IPS DF 4.7 (cell line): ENCODE data around the gene CMC2.

Experiments
- DNase-seq: peaks from one replicate; pipeline ENCODE4 v3.0.0-alpha.2; 2013; ENCODE audit warnings: low spot score; ENCODE audit errors: extremely low read depth

Gene CMC2

DNA sequence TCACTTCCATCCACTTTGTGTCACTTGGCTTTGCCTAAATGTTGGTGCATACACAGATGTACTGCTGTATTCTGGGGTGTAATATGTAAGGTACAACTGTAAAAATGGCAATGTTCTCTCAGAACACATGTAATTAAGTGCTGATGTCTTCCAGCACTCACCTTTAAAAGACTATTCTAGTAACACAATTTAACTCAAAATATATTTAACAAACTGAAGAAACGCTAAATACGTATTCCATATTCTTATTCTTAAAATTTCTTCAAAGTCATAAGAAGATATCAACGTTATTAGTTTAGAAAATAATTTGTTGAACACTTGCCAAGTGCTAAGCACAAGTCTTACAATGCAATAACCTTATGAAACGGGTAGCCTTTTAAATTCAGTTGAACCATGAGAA is 3.6 kb downstream of the CMC2 start:
- DNase-seq = no peak

DNA sequence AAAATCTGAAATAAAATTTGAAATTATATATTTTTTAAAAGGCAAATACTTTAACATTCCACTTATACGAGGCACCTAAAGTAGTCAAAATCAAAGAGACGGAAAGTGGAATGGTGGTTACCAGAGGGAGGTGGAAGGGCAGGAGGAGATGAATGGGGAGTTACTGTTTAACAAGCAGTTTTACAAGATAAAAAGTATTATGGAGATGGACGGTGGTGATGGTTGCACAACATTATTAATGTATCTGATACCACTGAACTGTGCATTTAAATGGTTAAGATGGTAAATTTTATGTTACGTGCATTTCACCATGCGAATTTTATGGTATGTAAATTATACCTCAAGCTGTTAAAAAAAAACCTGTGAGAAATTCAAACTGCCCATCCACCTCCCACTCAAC is 5.4 kb downstream of the CMC2 start:
- DNase-seq = no peak

DNA sequence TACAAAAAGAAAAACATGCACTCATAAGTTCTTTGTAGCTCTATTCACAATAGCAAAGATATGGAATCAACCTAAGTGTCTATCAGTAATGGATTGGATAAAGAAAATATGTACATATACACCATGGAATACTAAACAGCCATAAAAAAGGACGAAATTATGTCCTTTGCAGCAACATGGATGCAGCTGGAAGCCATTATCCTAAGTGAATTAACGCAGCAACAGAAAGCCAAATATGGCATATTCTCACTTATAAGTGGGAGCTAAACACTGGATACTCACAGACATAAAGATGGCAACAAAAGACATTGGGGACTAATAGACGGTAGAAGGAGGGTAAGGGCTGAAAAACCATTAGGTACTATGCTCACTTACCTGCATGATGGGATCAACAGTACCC is 5.8 kb downstream of the CMC2 start:
- DNase-seq = no peak

DNA sequence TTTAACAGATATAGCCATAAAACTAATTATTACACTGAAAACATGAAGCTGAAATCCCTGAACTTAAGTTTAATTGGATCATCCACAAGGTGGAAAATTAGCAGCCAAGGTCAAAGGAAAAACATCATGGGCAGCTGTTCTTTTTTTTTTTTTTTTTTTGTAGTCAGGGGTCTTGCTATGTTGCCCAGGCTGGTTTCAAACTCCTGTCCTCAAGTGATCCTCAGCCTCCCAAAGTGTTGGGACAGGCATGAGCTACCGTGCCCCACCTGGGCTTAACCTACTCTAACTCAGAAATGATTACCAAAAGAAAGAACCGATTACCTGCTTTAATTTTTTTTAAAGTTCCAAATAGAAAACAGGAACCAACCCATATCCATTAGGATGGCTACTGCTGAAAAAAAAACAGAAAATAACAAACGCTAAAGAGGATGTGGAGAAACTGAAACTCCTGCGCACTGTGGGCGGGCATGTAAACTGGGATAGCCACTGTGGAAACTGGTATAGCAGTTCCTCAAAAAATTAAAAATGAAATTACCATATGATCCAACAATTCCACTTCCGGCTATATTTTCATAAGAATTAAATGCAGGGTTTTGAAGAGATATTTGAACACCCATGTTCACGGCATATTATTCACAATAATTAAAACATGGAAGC is 8.6 kb downstream of the CMC2 start:
- DNase-seq = no peak

DNA sequence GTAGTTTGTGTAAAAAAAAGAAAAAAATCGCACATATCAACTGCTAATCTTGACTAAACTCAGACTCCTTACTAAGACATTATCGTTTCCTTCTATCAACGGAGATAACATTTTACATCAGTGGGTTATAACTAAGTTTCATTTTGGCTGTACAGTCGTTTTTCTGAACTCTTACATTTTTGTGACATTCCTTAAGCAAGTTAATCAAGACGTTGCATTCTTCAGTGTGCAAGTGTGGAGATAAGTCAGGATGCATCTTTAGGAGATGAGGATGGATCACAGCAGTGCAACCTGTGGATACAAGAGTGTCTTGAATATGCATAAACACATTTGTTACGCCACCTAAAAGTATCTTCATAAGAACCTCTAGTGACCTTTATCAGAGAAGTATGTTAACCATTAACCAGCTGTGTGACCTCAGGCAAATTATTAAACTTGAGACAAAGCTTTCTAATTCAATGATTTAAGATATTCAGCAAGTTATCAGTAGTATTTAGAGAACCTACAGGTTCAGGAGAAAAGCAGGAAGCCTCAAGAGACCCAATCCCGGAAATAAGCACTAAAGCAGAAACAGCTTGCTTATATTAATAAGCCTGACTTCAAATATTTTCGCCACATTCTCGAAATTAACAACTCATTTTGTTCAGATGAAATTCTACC is 9.4 kb downstream of the CMC2 start:
- DNase-seq = no peak

DNA sequence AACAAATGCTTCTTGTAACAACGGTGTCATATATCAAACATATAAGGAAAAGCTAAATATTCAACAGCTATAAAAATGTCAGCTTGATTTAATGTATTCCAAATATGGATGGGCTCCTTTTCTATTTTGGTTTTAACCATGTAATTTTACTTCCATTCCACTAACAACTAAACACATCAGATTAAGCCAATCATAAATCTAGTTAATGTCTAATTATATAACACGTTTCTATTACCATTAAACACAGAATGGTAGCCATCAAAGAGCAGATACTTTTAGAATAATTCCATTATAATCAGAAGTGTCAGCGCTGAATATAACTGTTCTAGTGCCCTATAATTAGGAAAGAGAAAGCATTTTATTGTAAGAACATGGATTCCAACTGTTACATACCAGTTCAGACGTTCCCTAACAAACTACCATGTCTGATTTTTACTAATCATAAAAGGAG is 10.0 kb downstream of the CMC2 start:
- no peak for DNase-seq

DNA sequence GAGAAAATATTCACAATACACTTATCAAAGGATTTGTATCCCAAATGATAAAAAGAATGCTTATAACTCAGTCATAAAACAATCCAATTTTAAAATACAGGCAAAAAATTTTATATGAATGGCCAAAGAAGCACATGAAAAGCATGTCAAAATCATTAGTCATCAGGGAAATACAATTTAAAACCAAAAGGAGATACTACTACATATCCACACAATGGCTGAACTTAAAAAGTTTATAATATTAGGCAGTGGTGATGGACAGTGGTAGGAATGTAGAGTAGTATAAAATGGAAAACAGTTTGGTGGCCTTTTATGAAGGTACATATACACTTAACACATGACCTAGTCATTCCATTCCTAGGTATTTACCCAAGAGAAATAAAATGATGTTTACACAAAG is 12.2 kb downstream of the CMC2 start:
- DNase-seq = no peak

DNA sequence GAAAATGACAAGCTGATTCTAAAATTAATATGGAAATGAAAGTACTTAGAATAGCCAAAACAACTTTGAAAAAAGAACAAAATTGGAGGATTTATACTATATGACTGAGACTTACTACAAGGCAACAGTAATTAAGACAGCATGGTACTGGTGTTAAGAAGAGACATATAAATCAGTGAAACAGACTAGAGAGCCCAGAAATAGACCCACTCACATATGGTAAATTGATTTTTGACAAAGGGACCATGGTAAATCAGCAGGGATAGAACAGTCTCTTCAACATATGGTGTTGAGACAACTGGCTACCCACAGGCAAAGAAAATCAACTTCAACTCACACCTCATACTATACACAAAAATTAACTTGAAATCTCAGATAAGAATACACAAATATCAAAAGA is 12.9 kb downstream of the CMC2 start:
- DNase-seq = no peak

DNA sequence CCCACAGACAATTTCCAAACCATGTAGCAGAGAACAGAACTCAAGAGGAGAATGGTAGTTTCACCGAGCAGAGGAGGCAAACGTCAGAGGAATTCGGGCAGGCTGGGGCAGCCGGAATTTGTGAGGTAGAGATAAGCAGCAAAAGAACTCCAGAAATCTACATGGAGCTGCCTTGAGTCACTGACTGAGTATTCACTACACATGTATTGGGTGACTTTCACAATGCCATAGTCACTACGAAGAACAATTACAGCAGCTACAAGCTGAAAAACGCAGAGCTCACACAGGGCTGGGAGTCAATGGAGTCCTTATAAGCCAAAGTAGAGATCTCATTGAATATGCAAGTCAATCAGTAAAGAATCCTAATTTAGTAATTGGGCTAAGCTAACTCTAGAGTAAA is 13.4 kb downstream of the CMC2 start:
- DNase-seq = no peak

DNA sequence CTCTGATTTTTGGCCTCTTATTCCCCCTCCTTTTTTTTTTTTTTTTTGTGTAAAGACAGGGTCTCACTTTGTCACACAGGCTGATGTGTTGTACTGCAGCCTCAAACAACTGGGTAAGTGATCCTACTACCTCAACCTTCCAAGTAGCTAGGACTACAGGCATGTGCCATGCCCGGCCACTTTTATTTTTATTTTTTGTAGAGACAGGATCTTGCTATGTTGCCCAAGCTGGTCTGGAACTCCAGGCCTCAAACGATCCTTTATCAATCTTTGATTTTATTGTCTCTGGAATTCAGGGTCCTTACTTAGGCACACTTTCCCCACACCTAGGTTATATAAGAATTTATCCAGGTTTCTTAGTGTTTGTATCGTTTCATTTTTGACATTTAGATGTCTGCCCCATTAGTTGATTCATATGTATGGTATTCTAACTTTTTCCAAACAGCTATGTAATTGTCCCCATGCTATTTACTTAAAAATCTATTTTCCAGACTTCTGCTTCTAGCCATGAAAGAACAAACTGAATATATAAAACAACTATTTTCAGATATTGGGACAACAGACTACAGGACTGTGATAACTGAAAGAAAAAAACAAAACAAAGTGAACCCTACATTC is 13.9 kb downstream of the CMC2 start:
- DNase-seq = no peak

DNA sequence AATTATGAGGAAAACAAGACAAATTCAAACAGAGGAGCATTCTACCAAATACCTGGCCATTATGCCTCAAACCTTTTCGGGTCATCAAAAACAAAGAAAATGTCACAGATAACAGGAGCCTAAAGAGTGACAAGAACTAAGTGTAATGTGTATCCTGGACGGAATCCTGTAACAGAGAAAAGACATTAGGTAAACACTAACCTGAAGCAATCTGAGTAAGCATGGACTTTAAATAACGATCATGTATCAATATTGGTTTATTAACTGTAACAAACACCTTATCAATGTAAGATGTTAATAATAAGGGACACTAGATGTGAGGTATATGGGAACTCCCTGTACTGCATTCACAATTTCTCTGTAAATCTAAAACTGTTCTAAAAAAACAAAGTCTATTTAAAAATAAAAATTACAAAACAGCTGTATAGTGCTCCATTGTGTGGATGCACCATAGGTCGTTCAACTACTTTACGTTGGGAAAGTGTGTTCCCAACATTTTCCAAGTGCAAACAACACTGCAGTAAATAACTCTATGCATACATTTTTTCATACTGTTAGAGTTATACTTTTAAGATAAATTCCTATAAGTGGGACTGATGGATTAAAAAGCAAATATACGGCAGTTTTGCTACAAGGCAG is 14.8 kb downstream of the CMC2 start:
- no peak for DNase-seq

DNA sequence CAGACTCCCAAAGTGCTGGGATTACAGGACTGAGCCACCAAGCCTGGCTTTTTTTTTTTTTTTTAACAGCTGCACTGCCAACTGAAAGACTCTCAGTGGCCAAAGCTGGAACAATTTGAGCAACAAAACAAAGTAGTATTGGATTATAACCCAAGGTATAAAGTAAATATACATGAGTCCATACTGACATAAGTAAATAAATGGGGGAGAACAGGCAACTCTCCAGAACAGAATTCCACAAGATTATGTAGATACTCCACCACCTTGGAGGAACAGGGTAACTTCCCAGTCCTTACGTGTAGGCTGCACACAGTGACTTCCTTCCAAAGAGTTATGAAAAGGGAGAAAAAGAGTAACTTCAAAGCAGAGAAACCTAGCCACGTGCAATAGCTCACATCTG is 15.7 kb downstream of the CMC2 start:
- no peak for DNase-seq

DNA sequence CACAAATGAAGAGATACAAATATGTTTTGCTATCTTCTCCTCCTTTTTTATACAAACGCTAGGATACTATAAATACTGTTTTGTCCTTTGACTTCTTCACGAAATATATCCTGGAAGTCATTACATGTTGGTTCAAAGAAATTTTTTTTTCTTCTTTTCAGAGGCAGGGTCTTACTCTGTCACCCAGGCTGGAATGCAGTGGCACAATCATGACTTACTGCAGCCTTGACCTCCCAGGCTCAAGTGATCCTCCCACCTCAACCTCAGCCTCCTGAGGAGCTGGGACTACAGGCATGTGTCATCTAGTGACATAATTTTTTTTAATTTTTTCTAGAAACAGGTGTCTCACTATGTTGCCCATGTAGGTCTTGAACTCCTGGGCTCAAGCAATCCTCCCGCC is 16.1 kb downstream of the CMC2 start:
- DNase-seq = no peak

DNA sequence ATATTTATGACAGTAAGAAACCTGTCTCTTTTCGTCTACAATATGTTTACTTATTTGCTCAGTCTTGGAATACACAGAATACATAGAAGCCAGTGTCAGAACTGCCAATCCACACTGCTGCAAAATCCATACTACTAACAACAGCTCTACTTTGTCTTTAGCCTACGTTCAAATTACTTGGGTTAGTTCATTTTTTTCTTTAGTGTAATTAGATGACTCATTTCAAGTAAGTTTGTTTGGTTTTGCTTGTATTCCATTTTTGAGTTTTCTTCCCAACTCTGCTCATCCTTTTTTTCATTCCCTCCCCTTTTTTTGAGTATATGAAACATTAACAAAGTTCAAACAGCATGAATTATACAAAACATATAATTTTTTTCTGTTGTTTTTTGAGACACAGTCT is 16.9 kb downstream of the CMC2 start:
- no peak for DNase-seq

DNA sequence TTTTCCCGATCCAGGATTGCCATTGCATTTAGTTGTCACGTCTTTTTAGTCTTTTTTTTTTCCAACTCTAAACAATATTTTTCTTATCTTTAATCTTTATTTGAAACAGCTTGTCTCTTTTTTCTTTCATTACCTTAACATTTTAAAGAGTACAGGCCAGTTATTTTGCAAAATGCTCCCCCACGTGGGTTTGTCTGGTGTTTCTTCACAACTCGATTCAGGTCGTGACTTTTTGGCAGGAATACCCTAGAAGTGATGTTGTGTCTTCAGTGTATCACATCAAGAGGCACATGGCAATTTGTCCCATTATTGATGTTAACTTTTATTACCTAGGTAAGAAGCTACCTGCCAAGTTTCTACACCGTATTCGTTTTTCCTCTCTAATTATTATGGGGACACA is 17.9 kb downstream of the CMC2 start:
- no peak for DNase-seq

DNA sequence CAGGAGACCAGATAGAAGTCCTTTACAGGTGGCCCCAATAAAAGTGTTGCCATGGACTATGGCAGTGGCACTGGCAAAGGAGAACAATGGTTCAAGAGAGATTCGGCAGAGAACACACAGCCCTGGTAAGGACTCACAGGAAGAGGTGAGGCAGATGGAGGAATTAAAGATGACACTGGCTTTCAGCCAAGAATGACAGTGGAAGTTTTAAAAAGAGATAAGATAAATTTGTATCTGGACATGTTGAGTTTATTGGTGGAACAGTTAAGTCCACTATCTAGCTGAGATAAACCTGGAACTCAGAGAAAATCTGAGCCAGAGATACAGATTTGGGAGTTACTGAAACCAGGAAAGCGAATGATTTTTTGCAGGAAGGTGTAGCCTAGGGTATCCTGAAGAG is 20.1 kb downstream of the CMC2 start:
- DNase-seq = no peak

DNA sequence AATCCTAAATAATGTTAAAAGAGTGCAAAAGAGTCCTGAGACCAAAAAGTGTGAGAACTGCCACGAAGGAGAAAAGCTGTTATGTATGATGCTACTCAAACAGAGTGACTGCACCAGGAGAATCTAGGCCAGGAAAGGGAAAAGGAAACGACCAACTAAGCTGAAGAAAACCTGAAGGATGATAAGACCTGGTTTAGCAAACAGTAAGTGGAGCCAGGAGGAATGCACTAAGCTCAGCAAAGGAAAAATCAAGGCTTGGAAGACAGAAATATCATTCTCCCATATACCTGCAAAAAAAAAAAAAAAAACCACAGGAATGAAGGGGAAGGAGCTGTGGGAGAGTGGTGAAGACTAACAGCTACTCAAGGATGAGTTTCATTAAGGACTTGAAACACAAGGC is 21.1 kb downstream of the CMC2 start:
- no peak for DNase-seq

DNA sequence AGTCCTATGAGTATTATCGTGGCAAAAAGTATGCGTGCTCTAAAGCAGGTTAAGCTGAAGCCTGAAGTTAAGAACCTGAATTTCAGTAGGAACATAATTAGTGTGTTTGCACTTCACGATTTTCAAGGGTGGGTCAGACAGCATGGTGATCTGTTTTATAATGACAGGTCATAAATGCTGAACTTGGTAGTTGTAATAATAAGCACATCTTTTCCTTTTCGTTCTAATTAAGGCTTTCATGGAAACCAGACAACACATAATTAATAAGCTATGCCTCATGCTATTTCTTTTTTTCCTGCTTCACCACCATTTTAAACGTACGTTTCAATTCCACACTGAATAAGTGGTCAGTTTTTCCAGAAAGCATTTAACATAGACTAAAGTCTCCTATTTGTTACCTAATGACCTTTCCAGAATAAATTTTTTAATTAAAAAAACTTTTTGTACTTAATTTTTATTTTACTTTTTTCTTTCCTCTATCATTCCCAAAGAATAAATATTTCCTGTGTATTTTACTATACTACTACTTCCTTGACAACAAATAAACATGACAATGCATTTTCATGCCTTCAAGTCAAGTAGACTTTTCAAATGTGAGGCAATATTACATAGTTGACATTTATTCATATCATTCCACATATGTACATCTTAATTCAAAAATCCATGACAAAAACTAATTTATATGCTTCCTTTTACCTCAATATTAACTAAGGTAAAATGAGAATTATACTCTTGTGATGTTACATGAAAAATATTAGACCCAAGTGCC is 22.4 kb downstream of the CMC2 start:
- no peak for DNase-seq

DNA sequence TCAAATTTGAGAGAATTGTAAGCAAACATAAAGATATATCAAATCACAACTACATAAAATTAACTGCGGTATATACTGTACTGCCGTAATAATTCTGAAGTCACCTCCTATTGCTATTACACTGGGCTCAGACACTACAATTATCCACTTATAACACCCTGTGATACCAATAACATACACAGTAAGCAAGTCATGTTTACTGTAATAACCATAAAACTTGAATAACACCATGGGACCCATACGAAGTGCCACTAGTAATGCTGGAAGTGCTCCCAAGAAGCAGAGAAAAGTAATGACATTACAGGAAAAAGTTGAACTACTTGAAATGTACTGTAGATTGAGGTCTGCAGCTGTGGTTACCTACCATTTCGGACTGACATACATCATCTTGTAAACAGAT is 24.0 kb downstream of the CMC2 start:
- no peak for DNase-seq

DNA sequence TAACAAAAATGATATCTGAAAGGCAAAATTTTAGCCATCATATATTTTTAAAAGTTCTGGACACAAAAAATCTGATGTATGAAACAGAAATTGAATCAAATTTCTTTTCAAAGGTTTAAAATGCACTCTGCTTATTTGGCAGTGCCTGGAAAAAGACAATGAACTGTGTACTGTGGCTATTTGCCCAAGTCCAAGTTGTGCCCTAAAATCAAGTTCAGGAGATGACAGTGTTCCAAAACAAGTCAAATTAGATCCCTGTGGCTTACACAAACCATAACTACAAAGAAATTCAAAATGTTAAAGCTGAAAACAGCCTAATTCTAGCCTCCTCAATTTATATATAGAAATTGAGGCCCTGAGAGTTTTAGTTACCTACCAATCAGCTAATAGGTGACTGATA is 25.6 kb downstream of the CMC2 start:
- no peak for DNase-seq

DNA sequence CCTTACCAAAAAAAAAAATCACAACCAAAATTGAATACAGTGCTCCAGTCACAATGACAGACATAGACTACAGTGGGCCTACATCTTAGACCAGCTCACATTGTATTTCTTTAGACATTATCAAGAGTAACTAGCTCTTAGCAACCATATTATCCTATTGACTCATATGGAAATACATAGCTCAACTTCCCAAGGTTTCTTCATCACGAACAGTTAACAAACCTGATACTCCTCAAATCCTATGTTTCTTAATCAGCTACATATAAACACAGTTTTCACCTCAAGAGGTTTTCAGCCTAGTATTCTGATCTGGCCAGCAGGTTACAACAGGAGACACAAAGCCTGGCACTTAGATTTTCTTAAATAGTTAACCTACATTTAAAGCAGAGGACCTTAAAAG is 29.7 kb downstream of the CMC2 start:
- DNase-seq = no peak
